GM23338 (cell line): ENCODE data around the gene ARID1B. TPM values are rescaled to one million over a fixed set of nuclear protein-coding genes. Genes with fewer than 3 reads are reported as not detected.

ENCODE experiments used
- ATAC-seq: fragments of 200-7000 bp; cut with Tn5 transposase; 3 replicates; pipeline ENCODE4 v1.9.1; 2020
- DNase-seq: peaks from one replicate; pipeline ENCODE4 v3.0.0-alpha.2; 2015; ENCODE audit warnings: low spot score
- H2AFZ ChIP-seq: fragments of 200-600 bp; sonication (generic); 2 replicates; pipeline ENCODE4 v1.8.0; 2016; ENCODE audit warnings: antibody characterized with exemption, mild to moderate bottlenecking, moderate library complexity
- H3F3A ChIP-seq: fragments of 200-600 bp; sonication (generic); replicated peaks from 2 replicates; pipeline ENCODE4 v1.8.0; 2017; ENCODE audit warnings: antibody characterized with exemption, mixed run types, low read depth
- H3K27ac ChIP-seq: fragments of 200-600 bp; sonication (generic); 2 replicates; pipeline ENCODE4 v1.6.1; 2016; ENCODE audit warnings: low read depth
- H3K27me3 ChIP-seq: fragments of 200-600 bp; sonication (generic); 2 replicates; pipeline ENCODE4 v1.8.0; 2016; ENCODE audit warnings: mild to moderate bottlenecking, mixed run types, moderate library complexity; ENCODE audit not compliant: insufficient read depth
- H3K36me3 ChIP-seq: fragments of 200-600 bp; sonication (generic); 2 replicates; pipeline ENCODE4 v1.8.0; 2016; ENCODE audit warnings: mild to moderate bottlenecking; ENCODE audit not compliant: insufficient read depth
- H3K4me1 ChIP-seq: fragments of 200-600 bp; sonication (generic); 2 replicates; pipeline ENCODE4 v1.8.0; 2016; ENCODE audit warnings: mild to moderate bottlenecking, moderate library complexity; ENCODE audit not compliant: insufficient read depth
- H3K4me2 ChIP-seq: fragments of 200-600 bp; sonication (generic); 2 replicates; pipeline ENCODE4 v1.7.1; 2017; ENCODE audit warnings: mixed run types
- H3K4me3 ChIP-seq: fragments of 200-600 bp; sonication (generic); 2 replicates; pipeline ENCODE4 v1.6.1; 2016; ENCODE audit warnings: mixed run types
- H3K79me2 ChIP-seq: fragments of 200-600 bp; sonication (generic); replicated peaks from 2 replicates; pipeline ENCODE4 v1.8.0; 2017; ENCODE audit warnings: mild to moderate bottlenecking; ENCODE audit not compliant: insufficient read depth
- H3K9me2 ChIP-seq: fragments of 200-600 bp; sonication (generic); 2 replicates; pipeline ENCODE4 v1.8.0; 2017; ENCODE audit not compliant: insufficient read depth
- H4K20me1 ChIP-seq: fragments of 200-600 bp; sonication (generic); replicated peaks from 2 replicates; pipeline ENCODE4 v1.8.0; 2017; ENCODE audit warnings: mild to moderate bottlenecking; ENCODE audit not compliant: insufficient read depth
- H3K27ac Mint-ChIP-seq: 2 replicates; pipeline ENCODE4 v1.8.0; 2020; ENCODE audit warnings: inconsistent platforms, mild to moderate bottlenecking, moderate library complexity, mixed read lengths
- H3K27me3 Mint-ChIP-seq: 3 replicates; pipeline ENCODE4 v1.8.0; 2022; ENCODE audit warnings: low read depth, mild to moderate bottlenecking, moderate library complexity, mixed read lengths, inconsistent platforms; ENCODE audit not compliant: insufficient read depth, poor library complexity
- H3K36me3 Mint-ChIP-seq: 3 replicates; pipeline ENCODE4 v1.8.0; 2021; ENCODE audit warnings: low read depth, mild to moderate bottlenecking, inconsistent platforms, moderate library complexity, mixed read lengths
- H3K4me1 Mint-ChIP-seq: 3 replicates; pipeline ENCODE4 v1.8.0; 2020; ENCODE audit warnings: mild to moderate bottlenecking, inconsistent platforms, mixed read lengths
- H3K4me3 Mint-ChIP-seq: 3 replicates; pipeline ENCODE4 v1.8.0; 2021; ENCODE audit warnings: moderate library complexity, mild to moderate bottlenecking, inconsistent platforms, mixed read lengths
- H3K9me3 Mint-ChIP-seq: 3 replicates; pipeline ENCODE4 v1.8.0; 2020; ENCODE audit warnings: moderate library complexity, mild to moderate bottlenecking, inconsistent platforms, mixed read lengths
- EZH2 ChIP-seq: fragments of 200-600 bp; sonication (generic); IDR thresholded peaks from one replicate; pipeline ENCODE4 v1.8.0; 2017; ENCODE audit warnings: antibody characterized with exemption, mild to moderate bottlenecking, low read depth; ENCODE audit not compliant: unreplicated experiment
- JUNB ChIP-seq: IDR thresholded peaks from one replicate; pipeline ENCODE4 v1.6.1; 2016; ENCODE audit warnings: antibody characterized with exemption; ENCODE audit not compliant: unreplicated experiment
- ZNF114 ChIP-seq: fragments of 250-450 bp; sonication (Bioruptor Pico); IDR thresholded peaks from 2 replicates; pipeline ENCODE4 v1.5.0; 2020; ENCODE audit warnings: mild to moderate bottlenecking, moderate library complexity
- polyA plus RNA-seq: library from polyadenylated mRNA; unstranded; fragments of >200 nt; fragmentation: Nextera tagmentation; extraction: Ambion mirVana; gene quantifications from 2 replicates; pipeline ENCODE4 v1.2.1, GENCODE V29; 2016
- total RNA-seq: library from RNA; depleted of rRNA; stranded (reverse); fragments of >200 nt; shearing (Covaris generic); gene quantifications from 2 replicates; pipeline ENCODE4 v1.2.3, GENCODE V29; 2014
- TF ChIP-seq, protein P1 (sequence below): fragments of 250-450 bp; sonication (Bioruptor Pico); IDR thresholded peaks from 2 replicates; pipeline ENCODE4 v1.5.0; 2020; ENCODE audit warnings: mild to moderate bottlenecking, moderate library complexity

Gene ARID1B
- total and polyA plus RNA-seq, 2 experiments from 2014 or later = 59.3 to 72.2 TPM

GRCh38 chr6:157219201-157220200, 442.3 kb downstream of the ARID1B start (continued):
- TF ChIP-seq, protein P1, sequence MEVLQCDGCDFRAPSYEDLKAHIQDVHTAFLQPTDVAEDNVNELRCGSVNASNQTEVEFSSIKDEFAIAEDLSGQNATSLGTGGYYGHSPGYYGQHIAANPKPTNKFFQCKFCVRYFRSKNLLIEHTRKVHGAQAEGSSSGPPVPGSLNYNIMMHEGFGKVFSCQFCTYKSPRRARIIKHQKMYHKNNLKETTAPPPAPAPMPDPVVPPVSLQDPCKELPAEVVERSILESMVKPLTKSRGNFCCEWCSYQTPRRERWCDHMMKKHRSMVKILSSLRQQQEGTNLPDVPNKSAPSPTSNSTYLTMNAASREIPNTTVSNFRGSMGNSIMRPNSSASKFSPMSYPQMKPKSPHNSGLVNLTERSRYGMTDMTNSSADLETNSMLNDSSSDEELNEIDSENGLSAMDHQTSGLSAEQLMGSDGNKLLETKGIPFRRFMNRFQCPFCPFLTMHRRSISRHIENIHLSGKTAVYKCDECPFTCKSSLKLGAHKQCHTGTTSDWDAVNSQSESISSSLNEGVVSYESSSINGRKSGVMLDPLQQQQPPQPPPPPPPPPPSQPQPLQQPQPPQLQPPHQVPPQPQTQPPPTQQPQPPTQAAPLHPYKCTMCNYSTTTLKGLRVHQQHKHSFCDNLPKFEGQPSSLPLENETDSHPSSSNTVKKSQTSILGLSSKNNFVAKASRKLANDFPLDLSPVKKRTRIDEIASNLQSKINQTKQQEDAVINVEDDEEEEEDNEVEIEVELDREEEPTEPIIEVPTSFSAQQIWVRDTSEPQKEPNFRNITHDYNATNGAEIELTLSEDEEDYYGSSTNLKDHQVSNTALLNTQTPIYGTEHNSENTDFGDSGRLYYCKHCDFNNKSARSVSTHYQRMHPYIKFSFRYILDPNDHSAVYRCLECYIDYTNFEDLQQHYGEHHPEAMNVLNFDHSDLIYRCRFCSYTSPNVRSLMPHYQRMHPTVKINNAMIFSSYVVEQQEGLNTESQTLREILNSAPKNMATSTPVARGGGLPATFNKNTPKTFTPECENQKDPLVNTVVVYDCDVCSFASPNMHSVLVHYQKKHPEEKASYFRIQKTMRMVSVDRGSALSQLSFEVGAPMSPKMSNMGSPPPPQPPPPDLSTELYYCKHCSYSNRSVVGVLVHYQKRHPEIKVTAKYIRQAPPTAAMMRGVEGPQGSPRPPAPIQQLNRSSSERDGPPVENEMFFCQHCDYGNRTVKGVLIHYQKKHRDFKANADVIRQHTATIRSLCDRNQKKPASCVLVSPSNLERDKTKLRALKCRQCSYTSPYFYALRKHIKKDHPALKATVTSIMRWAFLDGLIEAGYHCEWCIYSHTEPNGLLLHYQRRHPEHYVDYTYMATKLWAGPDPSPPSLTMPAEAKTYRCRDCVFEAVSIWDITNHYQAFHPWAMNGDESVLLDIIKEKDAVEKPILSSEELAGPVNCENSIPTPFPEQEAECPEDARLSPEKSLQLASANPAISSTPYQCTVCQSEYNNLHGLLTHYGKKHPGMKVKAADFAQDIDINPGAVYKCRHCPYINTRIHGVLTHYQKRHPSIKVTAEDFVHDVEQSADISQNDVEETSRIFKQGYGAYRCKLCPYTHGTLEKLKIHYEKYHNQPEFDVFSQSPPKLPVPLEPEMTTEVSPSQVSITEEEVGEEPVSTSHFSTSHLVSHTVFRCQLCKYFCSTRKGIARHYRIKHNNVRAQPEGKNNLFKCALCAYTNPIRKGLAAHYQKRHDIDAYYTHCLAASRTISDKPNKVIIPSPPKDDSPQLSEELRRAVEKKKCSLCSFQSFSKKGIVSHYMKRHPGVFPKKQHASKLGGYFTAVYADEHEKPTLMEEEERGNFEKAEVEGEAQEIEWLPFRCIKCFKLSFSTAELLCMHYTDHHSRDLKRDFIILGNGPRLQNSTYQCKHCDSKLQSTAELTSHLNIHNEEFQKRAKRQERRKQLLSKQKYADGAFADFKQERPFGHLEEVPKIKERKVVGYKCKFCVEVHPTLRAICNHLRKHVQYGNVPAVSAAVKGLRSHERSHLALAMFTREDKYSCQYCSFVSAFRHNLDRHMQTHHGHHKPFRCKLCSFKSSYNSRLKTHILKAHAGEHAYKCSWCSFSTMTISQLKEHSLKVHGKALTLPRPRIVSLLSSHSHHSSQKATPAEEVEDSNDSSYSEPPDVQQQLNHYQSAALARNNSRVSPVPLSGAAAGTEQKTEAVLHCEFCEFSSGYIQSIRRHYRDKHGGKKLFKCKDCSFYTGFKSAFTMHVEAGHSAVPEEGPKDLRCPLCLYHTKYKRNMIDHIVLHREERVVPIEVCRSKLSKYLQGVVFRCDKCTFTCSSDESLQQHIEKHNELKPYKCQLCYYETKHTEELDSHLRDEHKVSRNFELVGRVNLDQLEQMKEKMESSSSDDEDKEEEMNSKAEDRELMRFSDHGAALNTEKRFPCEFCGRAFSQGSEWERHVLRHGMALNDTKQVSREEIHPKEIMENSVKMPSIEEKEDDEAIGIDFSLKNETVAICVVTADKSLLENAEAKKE (CRISPR knock-in tag) = no peak
- TF ChIP-seq ZNF114 (CRISPR knock-in tag) (no peak), JUNB (no peak), EZH2 (no peak)

GRCh38 chr6:157220485-157220884, 443.3 kb downstream of the ARID1B start:
- H3K27me3 ChIP-seq = no peaks in the 10 kb centered on the region
- Mint-ChIP-seq H3K4me3 (peak overlapping the region; percentile 58; the same call in 1 of the 3 replicates), H3K4me1 (peaks cover 19% of the 10 kb centered on the region), H3K27me3 (peaks cover 6% of the 10 kb centered on the region), H3K27ac (no peak overlapping the region), H3K9me3 (no peaks in the 10 kb centered on the region), H3K36me3 (no peaks in the 10 kb centered on the region; the same call in 2 of the 3 replicates)
- no peaks in the 10 kb centered on the region for H4K20me1 ChIP-seq
- DNase-seq (no peak), ATAC-seq (no peak)
- no peak for TF ChIP-seq ZNF114 (CRISPR knock-in tag)
- peaks cover 2% of the 10 kb centered on the region; the same call in 1 of the 2 replicates for H3K9me2 ChIP-seq
- no peaks in the 10 kb centered on the region for H3K36me3 ChIP-seq
- no peak overlapping the region for H3K27ac ChIP-seq
- no peaks in the 10 kb centered on the region for H3F3A ChIP-seq
- H3K4me2 ChIP-seq = no peak overlapping the region
- no peaks in the 10 kb centered on the region for H3K79me2 ChIP-seq
- no peaks in the 10 kb centered on the region for H3K4me1 ChIP-seq
- H3K4me3 ChIP-seq = no peak overlapping the region
- peak overlapping the region; percentile 58; the same call in 1 of the 2 replicates for H2AFZ ChIP-seq
